Middle frontal gyrus (tissue), 1 donor: ENCODE results near the gene RPL13.
A peak's percentile ranks its signal among the peaks of the same experiment; 100 is the strongest.

Source experiments
- DNase-seq: peaks from one replicate; pipeline ENCODE4 v3.0.0-alpha.2; 2015; ENCODE audit warnings: low spot score; ENCODE audit errors: extremely low spot score

The RPL13 gene

DNA sequence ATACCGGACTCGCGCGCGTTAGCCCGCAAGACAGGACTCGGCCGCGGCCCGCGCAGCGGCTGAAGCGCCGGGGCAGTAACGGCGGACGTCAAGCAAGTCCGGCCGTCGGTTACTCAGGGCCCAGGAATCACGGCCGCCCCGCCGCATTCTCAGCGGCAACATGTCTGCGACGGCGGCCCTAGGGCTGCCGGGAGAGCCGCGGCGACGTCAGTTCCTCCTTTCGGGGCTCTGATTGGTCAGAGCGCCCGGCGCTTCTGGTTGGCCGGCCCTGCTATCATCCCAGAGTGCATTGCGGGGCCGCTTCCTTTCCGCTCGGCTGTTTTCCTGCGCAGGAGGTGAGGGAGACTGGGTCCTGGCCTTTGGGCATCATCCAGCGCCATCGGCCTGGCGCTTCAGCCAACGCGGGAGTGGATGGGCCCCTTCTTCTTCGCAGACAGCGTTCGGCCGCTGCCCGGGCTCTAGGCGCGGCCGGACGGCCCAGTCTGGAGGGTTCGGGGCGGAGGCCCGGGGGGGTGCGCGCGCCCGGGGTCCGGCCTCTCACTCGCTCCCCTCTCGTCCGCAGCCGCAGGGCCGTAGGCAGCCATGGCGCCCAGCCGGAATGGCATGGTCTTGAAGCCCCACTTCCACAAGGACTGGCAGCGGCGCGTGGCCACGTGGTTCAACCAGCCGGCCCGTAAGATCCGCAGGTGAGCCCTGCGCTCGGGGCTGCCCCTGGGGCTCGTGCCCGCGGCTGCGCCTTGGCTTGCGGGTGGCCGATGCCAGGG is at the start of gene RPL13:
TSS of gene RPL13 (plus strand) at position 305 of the 764 bp plus-strand sequence. CDS start at position 583, 278 bp downstream.
- peak; percentile 85 for DNase-seq

DNA sequence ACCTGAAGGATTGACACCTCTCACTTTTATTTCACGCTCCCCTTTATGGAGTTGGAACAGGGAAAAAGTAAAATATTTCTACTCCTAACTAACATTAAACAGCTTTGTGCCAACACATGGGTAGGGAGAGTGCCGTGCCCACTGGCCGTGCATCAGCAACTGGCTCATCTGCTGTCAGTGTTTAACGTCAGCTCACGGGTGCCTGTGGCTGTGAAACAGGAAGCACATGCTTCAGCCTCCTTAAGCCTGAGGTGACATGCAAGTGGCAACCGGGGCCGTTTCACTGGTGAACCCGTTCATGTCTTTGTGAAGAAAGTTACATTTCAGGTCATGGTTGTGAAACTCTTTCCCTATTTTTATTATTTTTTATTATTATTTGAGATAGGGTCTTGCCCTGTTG is 49.1 kb upstream of the RPL13 start:
- no peak for DNase-seq

DNA sequence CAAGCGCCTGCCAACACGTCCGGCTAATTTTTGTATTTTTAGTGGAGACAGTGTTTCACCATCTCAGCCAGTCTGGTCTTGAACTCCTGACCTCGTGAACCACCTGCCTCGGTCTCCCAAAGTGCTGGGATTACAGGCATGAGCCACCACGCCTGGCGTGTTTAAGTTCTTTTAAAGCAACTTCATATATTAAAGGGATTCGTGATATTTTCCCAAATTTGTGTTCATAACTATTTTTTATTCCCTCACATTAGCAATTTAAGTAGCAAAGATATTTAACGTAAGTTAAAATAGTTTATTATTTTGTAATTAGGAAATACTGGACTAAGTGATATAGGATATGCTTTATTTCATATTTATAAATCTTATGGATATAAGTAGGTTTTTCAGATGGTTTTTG is 48.0 kb upstream of the RPL13 start:
- DNase-seq, result no peak

DNA sequence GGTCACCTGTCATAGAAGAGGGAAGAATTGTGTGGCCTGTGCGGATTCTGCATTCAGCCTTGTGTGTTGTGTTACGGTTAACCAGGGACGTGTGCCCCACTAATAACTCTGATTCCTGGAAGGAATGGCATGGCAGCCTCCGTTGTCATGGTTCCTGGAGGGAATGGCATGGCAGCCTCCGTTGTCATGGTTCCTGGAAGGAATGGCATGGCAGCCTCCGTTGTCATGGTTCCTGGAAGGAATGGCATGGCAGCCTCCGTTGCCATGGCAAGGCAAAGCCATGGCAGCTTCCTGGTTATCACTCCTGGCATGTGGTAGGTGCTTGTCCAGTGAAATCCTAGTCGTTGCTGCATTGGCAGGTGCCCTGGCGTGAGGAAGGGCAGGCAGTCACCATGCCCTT is 43.4 kb upstream of the RPL13 start:
- no peak for DNase-seq

DNA sequence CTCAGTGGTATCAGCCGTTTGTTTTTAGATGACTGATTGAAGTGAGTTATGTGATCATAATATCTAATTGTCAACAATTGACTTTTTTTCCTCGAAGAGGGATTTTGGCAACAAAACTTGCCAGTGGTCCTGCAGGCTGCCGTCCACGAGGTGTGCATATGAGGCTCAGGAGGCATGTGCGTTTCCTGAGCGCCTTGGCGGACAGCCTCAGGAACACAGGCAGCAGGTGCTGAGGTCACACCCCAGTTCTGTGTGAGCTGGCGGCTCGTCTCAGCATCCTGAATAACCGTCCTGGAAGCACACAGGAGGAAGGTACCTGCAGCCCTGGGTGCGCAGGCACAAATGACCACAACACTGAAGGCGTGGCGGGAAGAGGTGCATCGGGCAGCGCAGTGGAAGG is 40.6 kb upstream of the RPL13 start:
- no peak for DNase-seq

DNA sequence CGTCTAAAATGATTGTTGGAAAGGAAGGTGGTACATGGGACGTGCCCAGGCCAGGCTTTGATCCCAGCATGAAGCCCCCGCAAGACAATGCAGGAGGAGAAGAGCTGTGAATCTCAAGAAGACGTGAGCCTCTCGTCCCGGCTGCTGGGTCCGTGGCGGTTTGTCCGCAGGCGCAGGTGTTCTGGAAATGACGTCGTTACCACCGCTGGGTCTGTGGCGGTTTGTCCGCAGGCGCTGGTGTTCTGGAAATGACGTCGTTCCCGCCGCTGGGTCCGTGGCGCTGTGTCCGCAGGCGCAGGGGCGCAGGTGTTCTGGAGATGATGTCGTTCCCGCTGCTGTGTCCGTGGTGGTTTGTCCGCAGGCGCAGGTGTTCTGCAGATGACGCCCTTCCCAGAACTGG is 38.2 kb upstream of the RPL13 start:
- no peak for DNase-seq

DNA sequence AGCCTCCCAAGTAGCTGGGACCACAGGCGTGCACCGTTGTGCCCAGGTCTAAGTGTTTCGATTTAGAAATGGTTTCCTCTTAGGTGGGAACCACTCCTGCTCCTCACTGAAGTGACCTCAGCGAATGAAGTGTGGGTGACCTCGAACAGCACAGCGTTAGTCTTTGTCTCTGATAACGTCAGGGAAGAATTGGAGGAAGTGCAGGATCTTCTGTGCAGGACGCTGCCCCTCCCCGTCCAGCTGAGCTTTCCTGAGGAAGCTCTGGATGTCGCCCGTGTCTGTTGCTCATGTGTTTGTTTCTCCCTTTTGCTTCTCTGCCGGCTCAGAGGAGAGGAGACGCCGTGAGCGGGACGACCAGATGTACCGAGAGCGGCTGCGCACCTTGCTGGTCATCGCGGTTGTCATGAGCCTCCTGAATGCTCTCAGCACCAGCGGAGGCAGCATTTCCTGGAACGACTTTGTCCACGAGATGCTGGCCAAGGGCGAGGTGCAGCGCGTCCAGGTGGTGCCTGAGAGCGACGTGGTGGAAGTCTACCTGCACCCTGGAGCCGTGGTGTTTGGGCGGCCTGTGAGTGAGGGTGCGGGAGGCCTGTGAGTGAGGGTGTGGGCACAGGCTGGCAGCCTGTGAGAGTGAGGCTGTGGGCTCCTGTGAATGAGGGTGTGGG is 36.7 kb upstream of the RPL13 start:
- DNase-seq, result no peak

DNA sequence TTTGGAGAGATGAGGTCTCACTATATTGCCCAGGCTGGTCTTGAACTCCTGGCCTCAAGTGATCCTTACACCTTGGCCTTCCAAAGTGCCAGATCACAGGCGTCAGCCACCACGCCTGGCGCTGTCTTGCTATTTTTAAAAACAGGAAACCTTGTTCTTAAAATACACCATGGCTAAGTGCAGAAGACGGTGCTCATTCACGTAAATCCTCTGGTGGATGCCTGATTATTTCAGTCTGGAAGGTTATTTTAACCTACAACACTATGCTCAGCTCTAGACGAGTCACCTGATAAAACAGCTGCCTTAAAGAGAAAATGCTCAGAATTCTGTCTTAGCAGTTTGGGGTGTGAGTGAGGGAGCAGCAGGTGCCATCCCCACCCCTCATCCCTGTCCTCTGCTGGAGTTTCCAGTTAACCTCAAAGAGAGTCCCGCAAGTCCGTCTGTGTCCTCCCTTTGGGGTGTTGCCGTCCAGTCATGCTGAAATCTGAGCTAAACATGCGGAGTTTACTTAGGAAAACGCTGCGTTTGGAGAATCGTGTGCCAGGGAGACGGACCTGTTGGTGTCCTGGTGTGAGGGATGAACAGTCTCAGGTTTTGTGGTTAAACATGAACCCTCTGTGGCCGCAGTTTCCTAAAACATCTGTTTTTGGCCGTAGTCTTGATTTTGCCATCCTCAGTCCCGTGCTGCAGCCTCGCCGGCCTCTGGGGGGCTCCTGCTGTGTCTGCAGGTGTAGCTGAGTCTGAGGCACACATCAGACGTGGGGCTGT is 35.2 kb upstream of the RPL13 start:
- no peak for DNase-seq

DNA sequence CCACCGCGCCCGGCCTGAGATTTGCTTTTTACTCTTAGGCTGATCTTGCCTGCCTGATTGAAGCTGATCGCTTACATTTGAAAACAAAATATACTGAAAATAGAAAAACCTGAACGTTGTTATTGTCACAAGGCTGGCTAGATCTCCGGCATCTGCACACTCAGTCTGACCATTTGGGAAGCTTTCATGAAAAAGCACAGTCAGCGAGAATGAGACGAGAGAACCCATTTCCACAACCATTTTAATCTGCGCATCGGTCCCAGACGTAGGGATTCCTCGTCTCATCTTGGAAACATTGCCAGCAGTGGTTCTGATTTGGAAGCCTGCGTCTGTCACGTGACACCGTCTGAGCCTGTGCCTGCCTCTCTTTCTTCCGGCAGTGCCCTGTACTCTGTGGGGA is 31.4 kb upstream of the RPL13 start:
- no peak for DNase-seq

DNA sequence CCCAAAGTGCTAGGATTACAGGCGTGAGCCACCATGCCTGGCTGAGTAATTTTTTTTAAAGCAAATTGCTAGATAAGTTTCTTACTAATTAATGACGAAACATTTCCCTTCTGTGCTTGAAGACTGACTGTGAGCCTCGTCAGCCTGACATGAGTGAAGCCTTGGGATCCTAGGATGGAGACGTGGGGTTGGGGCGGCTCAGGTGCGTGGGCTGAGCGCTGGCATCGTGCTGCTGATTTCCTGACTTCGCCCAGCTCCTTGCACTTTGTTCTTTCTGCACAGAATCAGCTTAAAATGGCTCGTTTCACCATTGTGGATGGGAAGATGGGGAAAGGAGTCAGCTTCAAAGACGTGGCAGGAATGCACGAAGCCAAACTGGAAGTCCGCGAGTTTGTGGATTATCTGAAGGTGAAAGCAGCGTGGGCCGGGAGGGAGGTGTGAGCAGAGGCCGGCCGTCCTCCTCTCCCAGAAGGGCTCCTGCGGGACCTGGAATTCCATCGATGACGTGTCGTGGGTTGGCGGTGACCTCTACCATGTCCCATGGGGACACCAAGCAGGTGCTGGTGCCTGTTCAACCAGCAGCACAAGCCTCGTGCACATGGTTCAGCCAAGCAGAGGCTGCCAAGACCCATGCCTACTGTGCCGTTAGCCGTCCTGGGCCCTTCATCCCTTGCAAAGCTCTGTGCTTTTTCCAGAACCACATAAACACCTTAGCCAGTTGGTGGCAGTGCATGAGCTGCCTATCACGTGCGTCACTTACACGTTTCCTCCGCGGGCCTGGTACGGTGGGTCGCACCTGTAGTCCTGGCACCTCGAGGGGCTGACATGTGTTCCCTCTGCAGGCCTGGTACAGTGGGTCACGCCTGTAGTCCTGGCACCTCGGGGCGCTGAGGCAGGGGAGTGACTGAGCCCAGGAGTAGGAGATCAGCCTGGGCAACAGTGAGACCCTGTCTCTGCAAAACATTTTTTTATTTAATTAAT is 29.8 kb upstream of the RPL13 start:
- no peak for DNase-seq

DNA sequence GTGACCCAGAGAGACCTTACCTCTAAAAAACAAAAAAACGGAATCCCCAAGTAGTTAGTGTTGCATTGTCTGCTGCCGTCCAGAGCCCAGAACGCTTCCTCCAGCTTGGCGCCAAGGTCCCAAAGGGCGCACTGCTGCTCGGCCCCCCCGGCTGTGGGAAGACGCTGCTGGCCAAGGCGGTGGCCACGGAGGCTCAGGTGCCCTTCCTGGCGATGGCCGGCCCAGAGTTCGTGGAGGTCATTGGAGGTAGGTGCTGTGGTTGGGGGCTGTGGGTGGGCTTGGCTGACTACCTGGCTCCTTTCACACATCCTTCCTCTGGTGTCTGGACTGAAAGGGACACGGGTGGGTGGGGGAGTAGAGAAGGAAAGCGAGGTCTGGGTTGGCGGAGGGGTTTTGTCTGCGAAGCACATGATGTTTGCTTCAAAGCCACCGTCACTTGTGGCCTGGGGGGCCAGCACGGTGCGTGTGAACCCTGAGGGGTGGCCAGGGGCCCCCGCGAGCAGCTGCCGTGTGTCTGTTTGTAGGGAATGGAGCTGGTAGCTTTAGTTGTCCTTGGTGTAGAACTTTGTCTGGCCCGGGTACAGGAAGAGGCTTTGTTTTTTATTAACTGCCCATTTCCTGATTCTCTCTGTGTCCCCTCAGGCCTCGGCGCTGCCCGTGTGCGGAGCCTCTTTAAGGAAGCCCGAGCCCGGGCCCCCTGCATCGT is 28.5 kb upstream of the RPL13 start:
- no peak for DNase-seq

DNA sequence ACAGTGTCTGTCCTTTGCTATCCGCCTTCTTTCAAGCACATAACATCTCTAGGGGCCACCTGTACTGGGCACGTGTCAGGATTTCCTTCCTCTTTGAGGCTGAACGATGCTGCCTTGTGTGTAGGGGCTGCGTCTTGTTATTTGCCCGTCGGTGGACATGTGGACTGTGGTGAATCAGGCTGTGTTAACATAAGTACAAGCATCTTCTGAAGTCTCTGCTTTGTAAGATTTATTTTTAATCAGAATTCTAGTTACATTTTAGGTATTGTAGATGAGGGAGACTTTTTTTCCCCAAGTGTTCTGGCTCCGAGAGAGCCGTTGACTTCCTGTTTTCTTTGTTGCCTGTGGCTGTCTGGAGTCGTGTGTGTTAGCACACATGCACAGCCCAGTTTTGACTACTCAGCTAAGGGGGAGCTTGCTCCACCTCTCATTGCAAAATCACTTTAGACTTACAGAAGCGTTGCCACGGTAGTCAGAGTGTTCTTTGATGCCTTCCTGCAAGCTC is 26.2 kb upstream of the RPL13 start:
- no peak for DNase-seq

DNA sequence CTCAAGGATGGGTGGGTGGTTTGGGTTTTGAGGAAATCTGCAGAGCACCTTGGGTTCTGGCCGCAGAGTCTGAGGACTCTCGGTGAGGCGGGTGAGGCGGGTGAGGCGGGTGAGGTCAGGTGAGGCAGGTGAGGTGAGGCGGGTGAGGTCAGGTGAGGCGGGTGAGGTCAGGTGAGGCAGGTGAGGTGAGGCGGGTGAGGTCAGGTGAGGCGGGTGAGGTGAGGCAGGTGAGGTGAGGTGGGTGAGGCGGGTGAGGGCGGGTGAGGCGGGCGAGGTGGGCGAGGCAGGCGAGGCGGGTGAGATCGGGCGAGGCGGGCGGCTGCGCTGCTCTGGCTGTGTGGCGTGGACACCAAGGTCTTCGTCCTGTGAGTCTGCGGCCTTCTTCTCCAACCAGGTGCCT is 24.1 kb upstream of the RPL13 start:
- no peak for DNase-seq

DNA sequence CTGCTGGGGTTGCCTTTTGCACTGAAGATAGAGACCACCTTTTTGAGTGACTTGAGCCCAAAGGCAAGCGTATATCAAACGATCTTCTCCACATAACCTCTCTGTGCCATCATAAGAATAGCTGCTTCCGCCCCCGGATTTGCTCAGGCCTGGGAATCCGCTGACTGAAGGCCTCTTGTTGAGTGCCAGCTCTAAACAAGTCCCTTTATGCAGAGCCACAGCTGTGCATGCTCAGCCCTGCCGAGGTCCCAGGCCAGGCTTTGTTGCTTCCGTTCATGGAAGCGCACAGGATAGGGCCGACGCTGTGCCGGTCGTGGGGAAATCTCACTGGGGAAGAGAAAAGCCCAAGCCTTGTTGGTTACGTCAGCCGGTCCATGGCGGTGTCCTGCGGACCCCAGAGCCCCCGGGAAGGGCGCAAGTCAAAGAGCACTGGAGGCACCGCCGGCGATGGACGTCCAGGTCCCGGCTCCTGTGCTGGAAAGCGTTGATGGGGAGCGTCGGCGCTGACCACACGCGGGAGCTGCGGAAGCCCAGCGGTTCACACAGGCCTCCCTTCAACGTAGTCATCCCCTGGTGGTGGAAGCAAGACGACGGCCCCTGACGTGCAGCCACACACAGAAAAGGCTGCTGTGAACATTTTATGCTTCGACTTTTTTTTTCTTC is 23.5 kb upstream of the RPL13 start:
- peak; percentile 39 for DNase-seq

DNA sequence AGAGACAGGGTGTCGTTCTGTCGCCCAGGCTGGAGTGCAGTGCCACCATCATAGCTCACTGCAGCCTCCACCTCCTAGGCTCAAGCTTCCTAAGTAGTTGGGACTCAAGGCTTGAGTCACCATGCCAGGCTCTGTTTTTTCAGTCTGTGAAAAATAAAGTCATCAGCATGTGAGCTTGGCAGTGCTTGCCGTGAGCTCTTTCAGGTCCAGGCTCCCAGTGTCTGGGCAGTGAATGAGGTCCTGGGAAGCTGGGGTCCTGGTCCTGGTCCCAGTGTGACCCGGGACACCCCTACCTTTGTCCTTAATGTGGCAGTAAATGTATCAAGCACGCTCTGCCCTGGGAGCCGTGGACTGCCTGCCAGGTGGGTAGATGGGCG is 22.9 kb upstream of the RPL13 start:
- DNase-seq, result no peak

DNA sequence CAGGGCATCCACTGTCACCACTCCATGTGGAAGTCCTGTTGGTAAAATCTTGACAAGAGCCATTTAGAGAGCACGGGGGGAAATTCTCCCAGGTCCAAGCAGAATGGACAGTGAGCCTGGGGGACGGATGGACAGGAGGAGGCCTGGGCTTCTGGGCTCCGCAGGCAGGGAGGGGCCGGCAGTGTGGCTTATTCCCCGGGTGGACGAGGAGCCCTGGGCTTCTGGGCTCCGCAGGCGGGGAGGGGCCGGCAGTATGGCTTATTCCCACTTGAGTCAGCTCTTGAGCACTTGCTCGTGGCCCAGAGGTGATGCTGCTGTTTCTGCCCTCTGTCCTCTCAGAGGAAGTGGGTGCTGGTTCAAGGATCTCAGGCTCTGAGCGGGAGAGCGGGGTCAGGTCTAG is 22.2 kb upstream of the RPL13 start:
- DNase-seq, result no peak

DNA sequence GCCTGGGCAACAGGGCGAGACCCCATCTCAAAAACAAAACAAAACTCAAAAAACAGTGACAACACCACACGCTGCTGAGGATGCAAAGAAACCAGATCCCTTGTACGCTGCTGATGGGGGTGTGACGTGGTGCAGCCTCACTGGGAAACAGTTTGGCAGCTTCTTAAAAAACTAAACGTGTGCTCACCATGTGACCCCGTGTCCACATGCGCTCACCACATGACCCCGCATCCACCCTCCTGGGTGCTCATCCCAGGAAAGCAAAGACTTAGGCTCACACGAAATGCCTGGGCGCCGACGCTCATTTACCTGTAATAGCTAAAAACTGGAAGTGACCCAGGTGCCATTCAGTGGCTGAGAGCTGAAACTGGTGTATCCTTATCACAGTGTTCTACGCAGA is 19.9 kb upstream of the RPL13 start:
- DNase-seq, result no peak

DNA sequence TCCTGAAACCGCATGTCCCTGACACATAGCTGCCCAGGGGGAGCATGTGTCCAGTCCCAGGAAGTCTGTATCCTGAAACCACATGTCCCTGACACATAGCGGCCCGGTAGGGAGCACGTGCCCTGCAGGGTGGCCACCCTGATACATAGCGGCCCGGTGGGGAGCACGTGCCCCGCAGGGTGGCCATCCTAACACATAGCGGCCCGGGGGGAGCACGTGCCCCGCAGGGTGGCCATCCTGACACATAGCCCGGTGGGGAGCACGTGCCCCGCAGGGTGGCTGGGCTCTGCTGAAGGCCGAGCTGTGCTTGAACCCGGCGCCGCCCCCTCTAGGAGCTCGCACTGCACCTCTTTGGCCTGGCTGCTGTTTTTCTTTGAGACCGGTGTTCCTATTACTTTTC is 18.7 kb upstream of the RPL13 start:
- no peak for DNase-seq

DNA sequence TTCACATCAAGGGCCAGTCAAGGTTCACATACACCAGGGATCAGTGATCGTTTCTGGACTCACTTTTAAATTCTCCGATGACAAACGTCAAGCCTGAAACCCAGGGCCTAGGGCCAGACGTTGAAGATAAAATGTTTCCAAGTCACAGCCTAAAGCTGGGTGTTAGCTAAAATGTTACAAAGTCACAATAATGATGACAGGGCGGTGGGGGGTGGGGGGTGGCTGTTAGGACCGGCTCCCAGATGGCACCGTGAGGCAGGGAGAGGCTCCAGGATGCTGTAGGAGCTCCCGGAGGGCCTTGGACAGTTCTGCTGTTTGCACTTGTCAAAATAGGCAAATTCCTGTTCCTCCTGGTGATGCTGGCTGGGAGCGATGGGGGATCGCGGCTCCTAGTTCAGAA is 16.4 kb upstream of the RPL13 start:
- DNase-seq, result no peak

DNA sequence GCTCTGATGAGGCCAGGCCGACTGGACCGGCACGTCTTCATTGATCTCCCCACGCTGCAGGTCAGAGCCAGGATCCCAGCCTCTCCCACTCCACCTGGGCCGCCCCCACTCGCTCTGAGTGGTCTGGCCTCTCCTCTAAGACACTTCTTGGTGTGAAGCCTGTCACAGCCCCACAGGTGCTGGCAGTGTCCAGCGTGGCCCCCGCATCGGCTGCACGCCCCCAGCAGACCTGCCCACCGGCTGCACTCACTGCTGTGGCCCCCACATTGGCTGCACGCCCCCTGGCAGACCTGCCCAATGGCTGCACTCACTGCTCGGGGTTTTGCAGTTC is 15.8 kb upstream of the RPL13 start:
- no peak for DNase-seq
